Endothelial cell of umbilical vein (primary cell): ENCODE results near the gene GRM7.

Source experiments
- EZH2 ChIP-seq: IDR thresholded peaks from 2 replicates; pipeline ENCODE4 v1.6.1; 2012; ENCODE audit warnings: borderline replicate concordance, low read depth, mild to moderate bottlenecking, moderate library complexity, low read length, inconsistent platforms; ENCODE audit not compliant: severe bottlenecking
- GATA2 ChIP-seq: IDR thresholded peaks from 2 replicates; pipeline ENCODE4 v1.7.0; 2011; ENCODE audit warnings: low read depth, mild to moderate bottlenecking, moderate library complexity, mixed read lengths, low read length; ENCODE audit not compliant: insufficient read length, insufficient read depth
- JUN ChIP-seq: IDR thresholded peaks from 2 replicates; pipeline ENCODE4 v1.6.1; 2011; ENCODE audit warnings: borderline replicate concordance, low read depth; ENCODE audit not compliant: insufficient read length, insufficient read depth
- MAX ChIP-seq: IDR thresholded peaks from 2 replicates; pipeline ENCODE4 v1.6.1; 2011; ENCODE audit not compliant: insufficient read depth, insufficient read length
- MYC ChIP-seq: IDR thresholded peaks from one replicate; pipeline ENCODE4 v1.6.1; 2011; ENCODE audit warnings: mild to moderate bottlenecking, low read depth, low read length
- POLR2A ChIP-seq: IDR thresholded peaks from 2 replicates; pipeline ENCODE4 v1.6.1; 2012; ENCODE audit warnings: low read depth, mild to moderate bottlenecking, control low read depth, low read length
- POLR2AphosphoS5 ChIP-seq: IDR thresholded peaks from 2 replicates; pipeline ENCODE4 v1.6.1; 2012; ENCODE audit warnings: low read depth, mild to moderate bottlenecking, control low read depth, low read length, moderate library complexity; ENCODE audit not compliant: insufficient read depth
- TF ChIP-seq, protein P1 (sequence below), 2 donors: IDR thresholded peaks; 1 replicate in 1 of 2; 2 replicates in 1 of 2; pipeline ENCODE4 v1.5.1; 2011; ENCODE audit warnings: low read length in 2 of 2, mild to moderate bottlenecking in 2 of 2, moderate library complexity in 2 of 2, control low read depth in 1 of 2, inconsistent platforms in 1 of 2, low read depth in 1 of 2; ENCODE audit not compliant: insufficient read depth in 1 of 2; ENCODE audit errors: extremely low read depth in 1 of 2

DNA sequence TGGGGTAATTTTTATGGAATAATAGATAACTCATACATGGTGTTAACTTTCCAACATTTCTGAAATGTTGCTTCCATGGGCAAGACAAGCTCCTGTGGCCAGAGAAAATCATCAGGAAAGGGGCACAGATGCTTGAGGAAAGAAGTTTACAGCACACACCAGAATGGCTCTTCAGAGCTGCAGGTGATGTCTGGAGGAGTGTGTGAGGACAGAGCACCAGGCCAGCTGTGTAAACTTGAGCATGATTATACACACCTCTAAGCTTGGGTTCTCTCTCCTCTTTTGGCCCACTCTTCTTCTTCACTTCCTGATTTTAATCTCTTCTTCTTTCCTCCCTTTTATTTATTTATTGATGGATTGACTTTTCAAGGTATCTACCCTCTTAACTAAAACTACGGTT, 676.0 kb downstream of the GRM7 start:
- TF ChIP-seq, protein P1, sequence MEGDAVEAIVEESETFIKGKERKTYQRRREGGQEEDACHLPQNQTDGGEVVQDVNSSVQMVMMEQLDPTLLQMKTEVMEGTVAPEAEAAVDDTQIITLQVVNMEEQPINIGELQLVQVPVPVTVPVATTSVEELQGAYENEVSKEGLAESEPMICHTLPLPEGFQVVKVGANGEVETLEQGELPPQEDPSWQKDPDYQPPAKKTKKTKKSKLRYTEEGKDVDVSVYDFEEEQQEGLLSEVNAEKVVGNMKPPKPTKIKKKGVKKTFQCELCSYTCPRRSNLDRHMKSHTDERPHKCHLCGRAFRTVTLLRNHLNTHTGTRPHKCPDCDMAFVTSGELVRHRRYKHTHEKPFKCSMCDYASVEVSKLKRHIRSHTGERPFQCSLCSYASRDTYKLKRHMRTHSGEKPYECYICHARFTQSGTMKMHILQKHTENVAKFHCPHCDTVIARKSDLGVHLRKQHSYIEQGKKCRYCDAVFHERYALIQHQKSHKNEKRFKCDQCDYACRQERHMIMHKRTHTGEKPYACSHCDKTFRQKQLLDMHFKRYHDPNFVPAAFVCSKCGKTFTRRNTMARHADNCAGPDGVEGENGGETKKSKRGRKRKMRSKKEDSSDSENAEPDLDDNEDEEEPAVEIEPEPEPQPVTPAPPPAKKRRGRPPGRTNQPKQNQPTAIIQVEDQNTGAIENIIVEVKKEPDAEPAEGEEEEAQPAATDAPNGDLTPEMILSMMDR (IDR thresholded peaks at IDR 0.05; ENCODE audit: extremely low read depth in 1 of 2, insufficient read depth in 1 of 2, low read depth in 1 of 2, low read length in 2 of 2): no peak
- TF ChIP-seq POLR2A: no peak
- TF ChIP-seq MYC: no peak
- TF ChIP-seq EZH2: no peak
- no peak for TF ChIP-seq POLR2AphosphoS5
- no peak for TF ChIP-seq MAX
- no peak for TF ChIP-seq GATA2
- TF ChIP-seq JUN: no peak
